H9 (cell line): Measurements from ENCODE around the gene IL1RL1. TPM values are rescaled to one million over a fixed set of nuclear protein-coding genes. Genes with fewer than 3 reads are reported as not detected.

Experiments
- DNase-seq: peaks from one replicate; pipeline ENCODE4 v3.0.0-alpha.2; 2017
- H2AFZ ChIP-seq: one replicate; pipeline ENCODE4 v1.6.1; 2013; ENCODE audit warnings: mild to moderate bottlenecking, low read length, control low read depth, moderate library complexity
- H2AK5ac ChIP-seq: 2 replicates; pipeline ENCODE4 v1.6.1; 2013; ENCODE audit warnings: low read length, control low read depth, mixed read lengths; ENCODE audit not compliant: insufficient read length
- H2BK120ac ChIP-seq: one replicate; pipeline ENCODE4 v1.6.1; 2013; ENCODE audit warnings: low read depth, mild to moderate bottlenecking, low read length, control low read depth, inconsistent platforms; ENCODE audit not compliant: poor library complexity, severe bottlenecking
- H2BK12ac ChIP-seq: 2 replicates; pipeline ENCODE4 v1.6.1; 2013; ENCODE audit warnings: low read length, control low read depth, mixed read lengths, low read depth; ENCODE audit not compliant: insufficient read length
- H2BK15ac ChIP-seq: 2 replicates; pipeline ENCODE4 v1.6.1; 2013; ENCODE audit warnings: low read depth, low read length, control low read depth
- H2BK20ac ChIP-seq: one replicate; pipeline ENCODE4 v1.6.1; 2013; ENCODE audit warnings: low read depth, mild to moderate bottlenecking, low read length, control low read depth, inconsistent platforms; ENCODE audit not compliant: poor library complexity, severe bottlenecking
- H2BK5ac ChIP-seq: 2 replicates; pipeline ENCODE4 v1.6.1; 2013; ENCODE audit warnings: low read length, control low read depth, mixed read lengths; ENCODE audit not compliant: insufficient read length
- H3K14ac ChIP-seq: 2 replicates; pipeline ENCODE4 v1.6.1; 2013; ENCODE audit warnings: low read length, control low read depth; ENCODE audit not compliant: insufficient read depth
- H3K18ac ChIP-seq: 2 replicates; pipeline ENCODE4 v1.6.1; 2013; ENCODE audit warnings: low read depth, mild to moderate bottlenecking, mixed read lengths, low read length, control low read depth; ENCODE audit not compliant: insufficient read length
- H3K23ac ChIP-seq: 2 replicates; pipeline ENCODE4 v1.6.1; 2013; ENCODE audit warnings: low read length, control low read depth, mixed read lengths, low read depth; ENCODE audit not compliant: insufficient read length
- H3K23me2 ChIP-seq: 2 replicates; pipeline ENCODE4 v1.6.1; 2013; ENCODE audit warnings: low read depth, mild to moderate bottlenecking, mixed read lengths, low read length, control low read depth; ENCODE audit not compliant: insufficient read length, poor library complexity, severe bottlenecking
- H3K27ac ChIP-seq: 2 replicates; pipeline ENCODE4 v1.5.1; 2013; ENCODE audit warnings: low read length, control low read depth, mixed read lengths, low read depth; ENCODE audit not compliant: insufficient read length
- H3K27me3 ChIP-seq: 2 replicates; pipeline ENCODE4 v1.6.1; 2013; ENCODE audit warnings: low read length, control low read depth, inconsistent platforms; ENCODE audit not compliant: insufficient read depth
- H3K4ac ChIP-seq: 2 replicates; pipeline ENCODE4 v1.6.1; 2013; ENCODE audit warnings: low read depth, mild to moderate bottlenecking, control low read depth, inconsistent platforms, low read length, moderate library complexity
- H3K4me1 ChIP-seq: 2 replicates; pipeline ENCODE4 v1.6.1; 2013; ENCODE audit warnings: low read length, control low read depth, inconsistent platforms; ENCODE audit not compliant: insufficient read depth
- H3K4me2 ChIP-seq: 2 replicates; pipeline ENCODE4 v1.6.1; 2013; ENCODE audit warnings: low read length, control low read depth, mixed read lengths; ENCODE audit not compliant: insufficient read length, insufficient read depth
- H3K56ac ChIP-seq: 2 replicates; pipeline ENCODE4 v1.6.1; 2013; ENCODE audit warnings: low read depth, mild to moderate bottlenecking, mixed read lengths, low read length, control low read depth; ENCODE audit not compliant: insufficient read length
- H3K79me1 ChIP-seq: 2 replicates; pipeline ENCODE4 v1.6.1; 2013; ENCODE audit warnings: low read depth, mild to moderate bottlenecking, moderate library complexity, low read length, control low read depth, inconsistent platforms; ENCODE audit not compliant: insufficient read depth, poor library complexity, severe bottlenecking
- H3K79me2 ChIP-seq: 2 replicates; pipeline ENCODE4 v1.6.1; 2013; ENCODE audit warnings: low read length, control low read depth, inconsistent platforms; ENCODE audit not compliant: insufficient read depth
- H3K9ac ChIP-seq: 2 replicates; pipeline ENCODE4 v1.6.1; 2013; ENCODE audit warnings: low read length, control low read depth, mixed read lengths; ENCODE audit not compliant: insufficient read length; ENCODE audit errors: extremely low read depth
- H3K9me3 ChIP-seq: one replicate; pipeline ENCODE4 v1.6.1; 2013; ENCODE audit warnings: low read depth, low read length, inconsistent platforms; ENCODE audit not compliant: control insufficient read depth
- H3T11ph ChIP-seq: one replicate; pipeline ENCODE4 v1.6.1; 2013; ENCODE audit warnings: mild to moderate bottlenecking, low read length, control low read depth, inconsistent platforms
- H4K20me1 ChIP-seq: one replicate; pipeline ENCODE4 v1.6.1; 2013; ENCODE audit not compliant: control insufficient read depth, insufficient read length, insufficient read depth
- H4K5ac ChIP-seq: 2 replicates; pipeline ENCODE4 v1.6.1; 2013; ENCODE audit warnings: low read depth, mild to moderate bottlenecking, mixed read lengths, low read length, control low read depth; ENCODE audit not compliant: insufficient read length
- H4K8ac ChIP-seq: replicated peaks from 2 replicates; pipeline ENCODE4 v1.6.1; 2013; ENCODE audit warnings: low read length, control low read depth, mixed read lengths, low read depth; ENCODE audit not compliant: insufficient read length
- H4K91ac ChIP-seq: 2 replicates; pipeline ENCODE4 v1.6.1; 2013; ENCODE audit warnings: low read depth, mild to moderate bottlenecking, moderate library complexity, mixed read lengths, low read length, control low read depth; ENCODE audit not compliant: insufficient read length
- H3K27ac Mint-ChIP-seq, 3 experiments: 2 replicates in 2 of 3; 3 replicates in 1 of 3; pipeline ENCODE4 v1.8.0; 2020 to 2021; ENCODE audit warnings: mixed read lengths in 3 of 3, mild to moderate bottlenecking in 1 of 3, moderate library complexity in 1 of 3
- H3K27me3 Mint-ChIP-seq: 2 replicates; pipeline ENCODE4 v1.8.0; 2021; ENCODE audit warnings: low read depth, mild to moderate bottlenecking, moderate library complexity, mixed read lengths
- H3K36me3 Mint-ChIP-seq, 3 experiments: 2 replicates in 2 of 3; 3 replicates in 1 of 3; pipeline ENCODE4 v1.8.0; 2020 to 2021; ENCODE audit warnings: low read depth in 3 of 3, mixed read lengths in 3 of 3; ENCODE audit not compliant: insufficient read depth in 1 of 3
- H3K4me1 Mint-ChIP-seq, 2 experiments: 2 replicates each; pipeline ENCODE4 v1.8.0; 2020; ENCODE audit warnings: mixed read lengths in 2 of 2
- H3K4me3 Mint-ChIP-seq, 2 experiments: 2 replicates in 1 of 2; 3 replicates in 1 of 2; pipeline ENCODE4 v1.8.0; 2020 to 2021; ENCODE audit warnings: mild to moderate bottlenecking in 2 of 2, mixed read lengths in 2 of 2, moderate library complexity in 1 of 2
- H3K9me3 Mint-ChIP-seq, 2 experiments: 2 replicates in 1 of 2; 3 replicates in 1 of 2; pipeline ENCODE4 v1.8.0; 2020; ENCODE audit warnings: mild to moderate bottlenecking in 2 of 2, mixed read lengths in 2 of 2, moderate library complexity in 1 of 2
- CTCF ChIP-seq: fragments of 200-600 bp; sonication (generic); conservative IDR thresholded peaks from 3 replicates; pipeline ENCODE4 v1.8.0; 2021; ENCODE audit warnings: antibody characterized with exemption, mild to moderate bottlenecking
- whole genome bisulfite sequencing: extraction: QIAGEN DNeasy Blood & Tissue Kit; methylation state at CpG from one replicate; pipeline ENCODE4 v1.1.7; 2013; ENCODE audit warnings: missing lambda C conversion rate, low lambda C conversion rate, mixed read lengths; ENCODE audit not compliant: insufficient read length; ENCODE audit errors: extremely low coverage; 5-methylcytosine and 5-hydroxymethylcytosine counted together
- total RNA-seq: library from RNA; stranded (reverse); gene quantifications from 2 replicates; pipeline ENCODE4 v1.2.1, GENCODE V29; 2021

Gene IL1RL1
- total RNA-seq, 1 experiment from 2014 or later, result not detected

DNA sequence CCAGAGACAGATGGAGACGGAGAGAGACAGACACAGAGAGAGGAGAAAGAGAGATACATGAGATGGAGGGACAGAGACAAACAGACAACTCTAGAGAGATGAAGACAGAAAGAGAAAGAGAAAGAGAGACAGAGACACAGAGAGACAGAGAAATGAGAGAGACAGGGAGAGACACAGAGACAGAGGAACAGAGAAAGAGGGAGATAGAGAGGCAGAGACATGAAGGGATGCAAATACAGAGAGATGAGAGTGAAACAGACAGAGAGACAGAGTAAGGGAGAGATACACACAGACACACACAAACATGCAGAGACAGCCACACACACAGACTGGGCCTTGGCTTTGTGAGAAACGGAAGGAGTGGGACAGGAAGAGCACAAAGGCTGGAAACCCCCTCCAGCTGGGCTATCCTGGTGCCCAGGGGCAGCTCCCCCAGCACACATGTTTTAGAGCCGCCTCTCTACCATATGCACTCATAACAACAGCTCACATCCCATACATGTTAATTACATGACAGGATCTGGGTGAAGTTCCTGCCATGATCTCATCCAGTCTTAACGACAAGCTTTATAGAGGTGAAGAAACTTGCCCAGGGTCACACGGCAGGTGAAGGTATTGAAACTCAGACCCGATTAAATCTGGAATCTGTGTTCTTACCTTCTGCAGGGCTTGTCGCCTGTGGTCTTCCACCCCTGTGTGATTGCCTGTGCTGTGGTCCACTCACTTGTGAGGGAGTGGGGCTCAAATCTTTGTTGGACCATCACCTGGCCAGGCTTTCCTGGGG, 76.6 kb downstream of the IL1RL1 start:
- Histone ChIP-seq H3K9ac (no peak overlapping the region), H3K4me1 (no peaks in the 10 kb centered on the region), H3K79me2 (no peaks in the 10 kb centered on the region), H4K20me1 (no peaks in the 10 kb centered on the region), H2BK12ac (no peak overlapping the region), H3K56ac (no peak overlapping the region), H3T11ph (no peak overlapping the region), H2AK5ac (no peak overlapping the region), H3K14ac (no peak overlapping the region), H2BK5ac (no peak overlapping the region), H3K79me1 (no peaks in the 10 kb centered on the region), H3K23ac (no peak overlapping the region), H2BK120ac (no peak overlapping the region), H4K91ac (no peak overlapping the region), H3K9me3 (peaks cover 5% of the 10 kb centered on the region), H3K27me3 (no peaks in the 10 kb centered on the region), H2BK20ac (no peak overlapping the region), H3K23me2 (no peaks in the 10 kb centered on the region), H4K8ac (no peak overlapping the region), H2BK15ac (no peak overlapping the region), H3K4me2 (no peak overlapping the region), H3K27ac (no peak overlapping the region), H3K18ac (no peak overlapping the region), H2AFZ (no peak overlapping the region), H4K5ac (no peak overlapping the region), H3K4ac (no peak overlapping the region)
- TF ChIP-seq CTCF, result no peak
- Mint-ChIP-seq H3K4me1 (no peaks in the 10 kb centered on the region), H3K27me3 (no peaks in the 10 kb centered on the region), H3K4me3 (no peak overlapping the region), H3K27ac (no peak overlapping the region; a peak in 1 of 7 replicates), H3K36me3 (peaks cover 0 to 10% (median 3%) of the 10 kb centered on the region in 3 experiments; a peak in 5 of 7 replicates), H3K9me3 (peaks cover 15 to 20% of the 10 kb centered on the region in 2 experiments)
- no peak for DNase-seq
- WGBS, result no CpG with 5 or more reads among the region's 7 CpGs
